T1000 (cell line): Measurements from ENCODE around the gene KYNU.
A peak's percentile ranks its signal among the peaks of the same experiment; 100 is the strongest.
"Not testable (repeated sequence)": the region's sequence is repeated elsewhere in the genome, so short reads cannot be mapped to it uniquely, and the experiment has no call there.

Experiments used
- DNase-seq: peaks from one replicate; lab custom pipeline; 2025; ENCODE audit warnings: mixed read lengths; lab: John Stamatoyannopoulos, UW

KYNU gene

GRCh38 chr2:142871396-142871795 lies 6.1 kb upstream of the KYNU start:
- DNase-seq = no peak

- DNase-seq = no peak
Observed at GRCh38 chr2:142872882-142873724, 4.4 kb upstream of the KYNU start.

- DNase-seq = no peak
Observed at GRCh38 chr2:142873831-142874287, 3.6 kb upstream of the KYNU start.

GRCh38 chr2:142874293-142874814 lies 3.1 kb upstream of the KYNU start:
- DNase-seq = peak; percentile 53

- DNase-seq = no peak
Observed at GRCh38 chr2:142875010-142875409, 2.5 kb upstream of the KYNU start.

GRCh38 chr2:142875652-142876051 lies 1.8 kb upstream of the KYNU start:
- DNase-seq = no peak

- DNase-seq = no peak
Observed at GRCh38 chr2:142876423-142876822, 1.0 kb upstream of the KYNU start.

- no peak for DNase-seq
Observed at GRCh38 chr2:142878031-142878678, 691 bp downstream of the KYNU start.

- no peak for DNase-seq
Observed at GRCh38 chr2:142879151-142879550, 1.7 kb downstream of the KYNU start.

- no peak for DNase-seq
Observed at GRCh38 chr2:142880279-142880678, 2.8 kb downstream of the KYNU start.

GRCh38 chr2:142881619-142882018 lies 4.2 kb downstream of the KYNU start:
- DNase-seq = no peak

- not testable (repeated sequence) for DNase-seq
Observed at GRCh38 chr2:142882500-142882899, 5.0 kb downstream of the KYNU start.

- DNase-seq = no peak
Observed at GRCh38 chr2:142883526-142883925, 6.1 kb downstream of the KYNU start.

GRCh38 chr2:142885543-142885942 lies 8.1 kb downstream of the KYNU start:
- DNase-seq = no peak

GRCh38 chr2:142892715-142893114 lies 15.3 kb downstream of the KYNU start:
- DNase-seq = no peak

GRCh38 chr2:142893241-142893640 lies 15.8 kb downstream of the KYNU start:
- DNase-seq = no peak

- no peak for DNase-seq
Observed at GRCh38 chr2:142897807-142898206, 20.3 kb downstream of the KYNU start.

GRCh38 chr2:142900327-142900726 lies 22.9 kb downstream of the KYNU start:
- not testable (repeated sequence) for DNase-seq

GRCh38 chr2:142901780-142902179 lies 24.3 kb downstream of the KYNU start:
- no peak for DNase-seq

GRCh38 chr2:142903726-142904125 lies 26.3 kb downstream of the KYNU start:
- DNase-seq = not testable (repeated sequence)

- DNase-seq = no peak
Observed at GRCh38 chr2:142907653-142908052, 30.2 kb downstream of the KYNU start.

GRCh38 chr2:142914507-142915313 lies 37.2 kb downstream of the KYNU start:
- no peak for DNase-seq
